ENCODE measurements around the gene GMPR2.
"Not testable (repeated sequence)": the region's sequence is repeated elsewhere in the genome, so short reads cannot be mapped to it uniquely, and the experiment has no call there.

Gene GMPR2

GRCh38 chr14:24232121-24232644 lies 546 bp upstream of the GMPR2 start, which contains the start of gene NEDD8:
Gene NEDD8 (minus strand): TSS chr14:24232367. CDS start chr14:24232267, 100 bp downstream.
- DNase-seq = peak; percentile 76 to 94 (median 79)

- no peak for DNase-seq
Observed at GRCh38 chr14:24233538-24233866, 773 bp downstream of the GMPR2 start.

GRCh38 chr14:24234095-24235005 lies 1.6 kb downstream of the GMPR2 start:
- DNase-seq = no peak

- no peak for DNase-seq
Observed at GRCh38 chr14:24235804-24236688, 3.3 kb downstream of the GMPR2 start.

GRCh38 chr14:24236689-24237462 lies 4.1 kb downstream of the GMPR2 start:
- no peak for DNase-seq

GRCh38 chr14:24237463-24237955 lies 4.8 kb downstream of the GMPR2 start:
- DNase-seq = no peak

GRCh38 chr14:24238123-24238522 lies 5.4 kb downstream of the GMPR2 start:
- DNase-seq = no peak

- DNase-seq = no peak
Observed at GRCh38 chr14:24238527-24239037, 5.9 kb downstream of the GMPR2 start.

- no peak for DNase-seq
Observed at GRCh38 chr14:24240110-24240918, 7.6 kb downstream of the GMPR2 start.

- peak; percentile 92 to 97 (median 93) for DNase-seq
Observed at GRCh38 chr14:24241829-24242443, 9.2 kb downstream of the GMPR2 start.

GRCh38 chr14:24243336-24243836 lies 10.7 kb downstream of the GMPR2 start:
- DNase-seq = no peak

- not testable (repeated sequence) for DNase-seq
Observed at GRCh38 chr14:24245350-24245749, 12.6 kb downstream of the GMPR2 start.

GRCh38 chr14:24246765-24247212 lies 14.1 kb downstream of the GMPR2 start:
- no peak for DNase-seq

GRCh38 chr14:24247422-24247821 lies 14.7 kb downstream of the GMPR2 start:
- no peak for DNase-seq

- DNase-seq = no peak
Observed at GRCh38 chr14:24249230-24250021, 16.7 kb downstream of the GMPR2 start.

- DNase-seq = no peak
Observed at GRCh38 chr14:24250354-24250753, 17.6 kb downstream of the GMPR2 start.

- DNase-seq = no peak
Observed at GRCh38 chr14:24251880-24252288, 19.2 kb downstream of the GMPR2 start.

- DNase-seq = no peak
Observed at GRCh38 chr14:24252289-24253124, 19.8 kb downstream of the GMPR2 start.

GRCh38 chr14:24253936-24254335 lies 21.2 kb downstream of the GMPR2 start:
- no peak for DNase-seq
